Spleen (tissue), 7 donors: ENCODE data around the gene CDH19.

Experiments used
- CTCF ChIP-seq, 11 experiments: fragments of 200-600 bp in 7 of 11; fragments of 450-650 bp in 4 of 11; sonication (generic) in 4 of 11; IDR thresholded peaks in 8 of 11; conservative IDR thresholded peaks in 3 of 11; 1 replicate in 7 of 11; 2 replicates in 4 of 11; pipeline versions ENCODE4 v1.4.0 to v1.8.0; 2016 to 2021; ENCODE audit warnings: antibody characterized with exemption in 11 of 11, inconsistent platforms in 4 of 11, mild to moderate bottlenecking in 1 of 11
- POLR2A ChIP-seq, 3 donors: fragments of 450-650 bp; IDR thresholded peaks; one replicate each; pipeline ENCODE4 v1.5.1; 2017; ENCODE audit warnings: antibody characterized with exemption in 3 of 3, mild to moderate bottlenecking in 1 of 3
- donor health status: DM: no; HTN: no; CAD: no; lungs with moderate emphysema.
- donor health status: DM: no; HTN: no; CAD: no.
- donor health status: DM: no; HTN: no; CAD: no.

DNA sequence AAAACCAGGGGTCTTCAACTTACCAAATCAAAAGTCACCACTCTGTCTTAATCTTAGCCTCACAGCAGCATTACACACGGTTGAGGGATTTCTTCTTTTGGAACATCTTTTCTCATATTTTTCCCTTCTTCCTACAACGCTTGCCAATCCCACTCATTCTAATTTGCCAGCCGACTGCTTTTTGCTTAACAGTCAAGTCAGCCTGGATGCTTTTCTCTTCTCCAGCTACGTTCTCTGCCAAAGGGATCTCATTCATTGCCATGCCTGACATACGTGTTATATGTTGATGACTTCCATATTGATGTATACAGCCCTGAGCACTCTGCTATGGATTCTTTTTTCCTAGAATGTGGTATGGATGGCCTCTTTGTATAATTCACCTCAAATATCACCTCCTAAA lies 37.3 kb downstream of the CDH19 start:
- TF ChIP-seq CTCF (IDR thresholded peaks at IDR 0.05 in 8 of 11, conservative IDR thresholded peaks at IDR 0.05 in 3 of 11) (no peak), POLR2A (IDR thresholded peaks at IDR 0.05) (no peak)
